Measurements from ENCODE around the gene KCTD15.

KCTD15 gene

GRCh38 chr19:33772102-33772857 lies 24.4 kb upstream of the KCTD15 start:
- DNase-seq = no peak

GRCh38 chr19:33772858-33773180 lies 23.9 kb upstream of the KCTD15 start:
- DNase-seq = no peak

- no peak for DNase-seq
These were observed 22.7 kb upstream of the KCTD15 start for GRCh38 chr19:33773704-33774624.

- DNase-seq = no peak
These were observed 21.9 kb upstream of the KCTD15 start for GRCh38 chr19:33774751-33775150.

- no peak for DNase-seq
These were observed 20.8 kb upstream of the KCTD15 start for GRCh38 chr19:33775731-33776487.

GRCh38 chr19:33777351-33777750 lies 19.3 kb upstream of the KCTD15 start:
- DNase-seq = no peak

- no peak for DNase-seq
These were observed 18.9 kb upstream of the KCTD15 start for GRCh38 chr19:33777753-33778088.

- DNase-seq = peak; percentile 89
These were observed 18.4 kb upstream of the KCTD15 start for GRCh38 chr19:33778089-33778791.

- no peak for DNase-seq
These were observed 16.8 kb upstream of the KCTD15 start for GRCh38 chr19:33779849-33780248.

GRCh38 chr19:33780251-33780650 lies 16.4 kb upstream of the KCTD15 start:
- DNase-seq = no peak

GRCh38 chr19:33780746-33781145 lies 15.9 kb upstream of the KCTD15 start:
- no peak for DNase-seq

- DNase-seq = no peak
These were observed 15.2 kb upstream of the KCTD15 start for GRCh38 chr19:33781415-33781935.

- DNase-seq = no peak
These were observed 14.7 kb upstream of the KCTD15 start for GRCh38 chr19:33781996-33782395.

GRCh38 chr19:33784432-33784831 lies 12.2 kb upstream of the KCTD15 start:
- DNase-seq = no peak

- no peak for DNase-seq
These were observed 10.9 kb upstream of the KCTD15 start for GRCh38 chr19:33785795-33786194.

- no peak for DNase-seq
These were observed 8.0 kb upstream of the KCTD15 start for GRCh38 chr19:33788676-33789075.

- no peak for DNase-seq
These were observed 7.3 kb upstream of the KCTD15 start for GRCh38 chr19:33789344-33789743.

GRCh38 chr19:33794683-33795369 lies 1.8 kb upstream of the KCTD15 start:
- DNase-seq = no peak

GRCh38 chr19:33795370-33796163 lies 1.1 kb upstream of the KCTD15 start:
- peak; percentile 43 for DNase-seq

GRCh38 chr19:33797802-33798671 lies 1.4 kb downstream of the KCTD15 start:
- peak; percentile 18 for DNase-seq
